Measurements from ENCODE around the gene CXorf51B.
"Not testable (repeated sequence)": the region's sequence is repeated elsewhere in the genome, so short reads cannot be mapped to it uniquely, and the experiment has no call there.

Gene CXorf51B

GRCh38 chrX:146809471-146809870 is at the start of gene CXorf51B:
Gene CXorf51B (plus strand): TSS chrX:146809771. CDS start chrX:146809792, 21 bp downstream.
- DNase-seq = not testable (repeated sequence)

- DNase-seq = not testable (repeated sequence)
Observed at GRCh38 chrX:146814644-146815043, 5.1 kb downstream of the CXorf51B start, which contains the start of gene CXorf51A. Gene CXorf51A (minus strand): TSS chrX:146814744. CDS start chrX:146814723, 21 bp downstream.

- DNase-seq = no peak
Observed at GRCh38 chrX:146831994-146832393, 22.4 kb downstream of the CXorf51B start.

GRCh38 chrX:146854281-146854680 is 44.7 kb downstream of the CXorf51B start:
- DNase-seq = no peak

Data from NCI-H526 treated with DMSO at 0.1 percent for 48 hours (cell line).